Lower leg skin (tissue), 4 donors: Measurements from ENCODE around the gene SULT2B1. TPM values are rescaled to one million over a fixed set of nuclear protein-coding genes. Genes with fewer than 3 reads are reported as not detected.

Experiments used
- DNase-seq, 2 donors: peaks; one replicate each; pipeline ENCODE4 v3.0.0-alpha.2; 2019; ENCODE audit warnings: low spot score in 2 of 2
- H3K4me3 ChIP-seq: fragments of 200-600 bp; sonication (generic); 2 replicates; pipeline ENCODE4 v1.5.1; 2017; ENCODE audit warnings: mild to moderate bottlenecking, low read depth; ENCODE audit not compliant: poor library complexity, severe bottlenecking
- POLR2A ChIP-seq, 2 donors: fragments of 450-650 bp; IDR thresholded peaks; one replicate each; pipeline ENCODE4 v1.6.1; 2016 to 2017; ENCODE audit warnings: antibody characterized with exemption in 2 of 2, mild to moderate bottlenecking in 1 of 2, moderate library complexity in 1 of 2
- WGBS, 2 donors: methylation state at CpG; one replicate each; pipeline ENCODE4 v1.1.5; 2018; 5-methylcytosine and 5-hydroxymethylcytosine counted together
- intact Hi-C: fragments of 100-400 bp; cut with DNase I; formaldehyde crosslinking; loops from one replicate; pipeline ENCODE4 v1.15.0; 2023; ENCODE audit warnings: low total_unique reads
- total RNA-seq, 4 donors: library from RNA; depleted of rRNA; stranded (reverse); fragments of >200 nt; gene quantifications; one replicate each; pipeline ENCODE4 v1.1.0, GENCODE V29; 2016
- TF ChIP-seq, protein P1 (sequence below), 3 donors: fragments of 450-650 bp; IDR thresholded peaks; one replicate each; pipeline ENCODE4 v1.5.1; 2016; ENCODE audit warnings: antibody characterized with exemption in 3 of 3, mild to moderate bottlenecking in 3 of 3, moderate library complexity in 2 of 3

The SULT2B1 gene
- total RNA-seq, 4 donors from 2014 or later = 119 to 191 (median 166) TPM

DNA sequence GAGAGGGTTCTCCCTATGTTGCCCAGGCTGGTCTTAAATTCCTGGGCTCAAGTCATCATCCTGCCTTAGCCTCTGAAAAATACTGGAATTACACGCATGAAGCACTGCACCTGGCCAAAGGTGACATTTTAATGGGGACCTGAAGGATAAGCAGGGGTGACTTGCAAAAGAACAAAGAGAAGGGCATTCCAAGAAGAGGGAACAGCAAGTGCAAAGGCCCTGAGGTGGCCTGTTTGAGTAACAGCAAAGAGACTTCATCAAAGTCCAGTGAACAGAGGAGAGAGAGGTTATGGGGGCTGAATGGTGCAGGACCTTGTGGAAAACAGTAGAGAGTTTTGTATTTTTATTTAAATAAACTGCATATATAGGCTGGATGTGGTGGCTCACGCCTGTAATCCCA lies 89.9 kb downstream of the SULT2B1 start:
- DNase-seq = no peak
- intact Hi-C loops = loop anchor here (10.0 kb wide), 2 partner anchors 143 to 193 kb away; partner anchors contain the start of gene HSD17B14
- H3K4me3 ChIP-seq = no peak overlapping the region
- 95 to 97% methylated on average over 2 of the region's 2 CpGs for WGBS, 2 donors
- no peak for TF ChIP-seq POLR2A (IDR thresholded peaks at IDR 0.05)
- TF ChIP-seq, protein P1, sequence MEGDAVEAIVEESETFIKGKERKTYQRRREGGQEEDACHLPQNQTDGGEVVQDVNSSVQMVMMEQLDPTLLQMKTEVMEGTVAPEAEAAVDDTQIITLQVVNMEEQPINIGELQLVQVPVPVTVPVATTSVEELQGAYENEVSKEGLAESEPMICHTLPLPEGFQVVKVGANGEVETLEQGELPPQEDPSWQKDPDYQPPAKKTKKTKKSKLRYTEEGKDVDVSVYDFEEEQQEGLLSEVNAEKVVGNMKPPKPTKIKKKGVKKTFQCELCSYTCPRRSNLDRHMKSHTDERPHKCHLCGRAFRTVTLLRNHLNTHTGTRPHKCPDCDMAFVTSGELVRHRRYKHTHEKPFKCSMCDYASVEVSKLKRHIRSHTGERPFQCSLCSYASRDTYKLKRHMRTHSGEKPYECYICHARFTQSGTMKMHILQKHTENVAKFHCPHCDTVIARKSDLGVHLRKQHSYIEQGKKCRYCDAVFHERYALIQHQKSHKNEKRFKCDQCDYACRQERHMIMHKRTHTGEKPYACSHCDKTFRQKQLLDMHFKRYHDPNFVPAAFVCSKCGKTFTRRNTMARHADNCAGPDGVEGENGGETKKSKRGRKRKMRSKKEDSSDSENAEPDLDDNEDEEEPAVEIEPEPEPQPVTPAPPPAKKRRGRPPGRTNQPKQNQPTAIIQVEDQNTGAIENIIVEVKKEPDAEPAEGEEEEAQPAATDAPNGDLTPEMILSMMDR (IDR thresholded peaks at IDR 0.05) = no peak

DNA sequence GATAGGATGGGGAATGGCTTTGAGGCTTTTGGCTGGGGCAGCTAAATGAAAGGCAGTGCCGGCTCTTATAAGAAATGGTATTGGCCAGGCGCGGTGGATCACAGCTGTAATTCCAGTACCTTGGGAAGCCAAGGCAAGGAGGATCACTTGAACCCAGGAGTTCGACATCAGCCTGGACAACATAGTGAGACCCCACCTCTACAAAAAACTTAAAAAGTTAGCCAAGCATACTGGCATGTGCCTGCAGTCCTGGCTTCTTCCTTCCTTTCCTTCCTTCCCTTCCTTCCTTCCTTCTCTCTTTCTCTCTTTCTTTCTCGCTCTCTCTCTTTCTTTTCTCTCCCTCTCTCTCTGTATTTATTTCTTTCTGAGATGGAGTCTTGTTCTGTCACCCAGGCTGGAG lies 90.9 kb downstream of the SULT2B1 start:
- 85 to 91% methylated on average over 5 of the region's 5 CpGs for WGBS, 2 donors
- no peak for TF ChIP-seq POLR2A (IDR thresholded peaks at IDR 0.05)
- TF ChIP-seq, protein P1 (IDR thresholded peaks at IDR 0.05) = no peak
- DNase-seq = no peak
- H3K4me3 ChIP-seq = no peak overlapping the region
- intact Hi-C loops = loop anchor here (10.0 kb wide), 2 partner anchors 142 to 192 kb away; partner anchors contain the start of gene HSD17B14

DNA sequence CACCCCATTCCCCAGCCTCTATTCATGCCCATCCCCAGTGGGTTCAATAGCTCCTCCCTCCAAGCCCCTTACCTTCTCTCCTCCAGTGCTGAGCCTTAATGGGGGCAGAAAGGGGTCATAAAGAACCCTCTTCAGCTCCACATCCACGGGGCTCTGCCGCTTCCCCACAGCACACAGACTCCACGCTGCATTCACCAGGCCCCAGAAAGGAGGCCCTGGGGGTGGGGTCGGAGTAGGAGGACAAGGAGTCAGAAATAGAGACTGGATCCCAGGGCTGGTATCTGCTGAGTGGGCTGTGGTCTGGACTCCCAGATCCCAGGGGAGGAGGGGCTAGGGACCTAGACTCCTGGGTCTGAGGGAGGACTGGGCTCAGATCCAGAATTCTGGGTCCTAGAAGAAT lies 92.4 kb downstream of the SULT2B1 start:
- no peak for TF ChIP-seq POLR2A (IDR thresholded peaks at IDR 0.05)
- TF ChIP-seq, protein P1 (IDR thresholded peaks at IDR 0.05) = no peak
- no peak overlapping the region for H3K4me3 ChIP-seq
- no peak for DNase-seq
- intact Hi-C loops = loop anchor here (10.0 kb wide), 2 partner anchors 140 to 190 kb away; partner anchors contain the start of gene HSD17B14
- WGBS, 2 donors = 60 to 78% methylated on average over 4 of the region's 4 CpGs

DNA sequence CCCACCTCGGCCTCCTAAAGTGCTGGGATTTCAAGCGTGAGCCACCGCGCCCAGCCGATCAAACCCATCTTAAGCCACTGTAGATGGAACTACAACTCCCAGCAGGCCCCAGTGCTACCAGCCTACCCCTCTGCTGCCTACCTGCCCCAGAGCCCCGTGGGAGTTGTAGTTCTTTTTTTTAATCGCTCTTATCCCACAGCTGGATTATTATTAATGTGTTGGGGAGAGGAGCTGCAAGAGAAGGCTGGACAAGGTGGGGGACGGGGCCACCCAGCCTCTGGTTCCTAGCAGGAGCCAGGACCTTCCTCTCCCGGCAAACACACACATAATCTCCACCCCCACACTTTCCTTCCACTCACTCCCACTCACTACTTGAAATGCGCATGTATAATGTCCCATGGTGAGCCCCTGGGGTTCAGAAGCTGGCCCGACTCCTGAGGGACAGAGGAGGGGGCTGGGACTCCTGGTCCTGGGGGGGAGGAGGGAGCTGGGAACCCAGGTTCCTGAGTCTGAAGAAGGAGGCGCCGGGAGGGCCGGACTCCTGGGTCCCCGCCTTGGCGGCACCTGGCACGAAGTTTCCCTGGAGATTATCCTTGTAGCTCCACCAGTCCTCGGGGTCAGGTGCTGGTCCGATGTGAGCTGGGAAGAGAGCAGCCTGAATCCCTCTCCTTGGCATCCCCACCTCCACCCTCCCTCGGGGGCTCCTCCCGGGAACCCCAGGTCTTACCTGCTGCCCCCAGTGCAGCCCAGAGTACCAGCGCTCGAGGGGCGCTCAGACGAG lies 93.1 kb downstream of the SULT2B1 start:
- no peak overlapping the region for H3K4me3 ChIP-seq
- peak; percentile 85 to 93 for DNase-seq
- TF ChIP-seq, protein P1 (IDR thresholded peaks at IDR 0.05) = no peak
- TF ChIP-seq POLR2A (IDR thresholded peaks at IDR 0.05) = no peak
- intact Hi-C loops = loop anchor here (10.0 kb wide), 2 partner anchors 140 to 190 kb away; partner anchors contain the start of gene HSD17B14
- WGBS, 2 donors = 5 to 7% methylated on average over 25 of the region's 25 CpGs

DNA sequence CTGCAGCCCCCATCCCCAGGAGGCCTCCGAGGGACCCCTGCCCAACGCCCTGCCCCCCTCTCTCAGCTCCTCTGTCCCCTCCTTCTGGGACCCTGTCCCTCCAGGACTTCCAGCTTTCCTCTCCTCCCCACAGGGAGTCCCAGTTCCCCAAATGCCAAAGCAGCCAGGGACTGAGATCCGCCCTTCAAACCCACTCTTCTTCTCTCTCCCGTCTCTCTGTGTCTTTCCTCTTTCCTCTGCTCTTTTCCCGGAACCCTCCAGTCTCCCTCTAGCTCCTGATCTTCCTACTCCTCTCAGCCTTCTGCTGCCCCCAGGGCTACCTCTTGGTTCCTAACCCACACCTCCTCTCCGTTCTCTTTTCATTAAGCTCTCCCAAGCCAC lies 93.6 kb downstream of the SULT2B1 start:
- 0% methylated on average over 5 to 6 of the region's 6 CpGs for WGBS, 2 donors
- H3K4me3 ChIP-seq = no peak overlapping the region
- intact Hi-C loops = loop anchor here (10.0 kb wide), 2 partner anchors 139 to 189 kb away; partner anchors contain the start of gene HSD17B14
- DNase-seq = no peak
- TF ChIP-seq POLR2A (IDR thresholded peaks at IDR 0.05) = no peak
- TF ChIP-seq, protein P1 (IDR thresholded peaks at IDR 0.05) = no peak
